Measurements from ENCODE around the gene PSME2.
A peak's percentile ranks its signal among the peaks of the same experiment; 100 is the strongest.

Gene PSME2

DNA sequence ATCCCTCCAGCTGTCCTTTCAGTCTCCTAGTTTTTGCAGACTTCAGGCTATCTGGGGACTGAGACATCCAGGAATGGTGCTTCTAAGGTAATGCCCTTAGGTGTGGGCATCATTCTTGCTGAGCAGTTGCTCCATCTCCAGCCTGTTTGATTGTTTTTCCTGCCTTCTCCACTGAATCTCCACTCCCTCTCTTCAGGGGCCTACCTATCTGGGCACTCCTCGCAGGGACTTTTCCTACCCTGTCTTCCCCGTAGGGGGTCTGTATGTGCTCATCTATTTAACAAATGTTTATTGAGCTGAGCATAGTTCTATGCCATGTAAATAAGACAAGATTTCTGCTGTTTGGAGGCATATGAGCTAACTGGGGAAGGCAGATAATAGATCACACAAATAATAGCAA, 13.4 kb downstream of the PSME2 start:
- no peak for DNase-seq

DNA sequence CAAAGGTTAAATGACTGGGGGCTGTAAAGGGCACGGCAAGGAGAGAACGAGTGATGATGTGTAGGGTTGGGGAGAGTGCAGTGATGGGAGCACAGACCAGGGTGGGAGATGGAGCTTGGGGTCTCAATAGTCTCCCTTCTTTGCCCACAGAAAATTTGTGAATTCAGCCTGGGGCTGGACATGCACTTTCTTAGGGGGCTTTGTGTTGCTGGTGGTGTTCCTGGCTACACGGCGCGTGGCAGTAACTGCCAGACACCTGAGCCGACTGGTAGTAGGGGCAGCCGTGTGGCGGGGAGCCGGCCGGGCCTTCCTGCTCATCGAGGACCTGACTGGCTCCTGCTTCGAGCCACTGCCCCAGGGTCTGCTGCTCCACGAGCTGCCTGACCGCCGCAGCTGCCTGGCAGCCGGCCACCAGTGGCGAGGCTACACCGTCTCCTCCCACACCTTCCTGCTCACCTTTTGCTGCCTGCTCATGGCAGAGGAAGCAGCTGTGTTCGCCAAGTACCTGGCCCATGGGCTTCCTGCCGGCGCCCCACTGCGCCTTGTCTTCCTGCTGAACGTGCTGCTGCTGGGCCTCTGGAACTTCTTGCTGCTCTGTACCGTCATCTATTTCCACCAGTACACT, 14.2 kb downstream of the PSME2 start:
- no peak for DNase-seq

DNA sequence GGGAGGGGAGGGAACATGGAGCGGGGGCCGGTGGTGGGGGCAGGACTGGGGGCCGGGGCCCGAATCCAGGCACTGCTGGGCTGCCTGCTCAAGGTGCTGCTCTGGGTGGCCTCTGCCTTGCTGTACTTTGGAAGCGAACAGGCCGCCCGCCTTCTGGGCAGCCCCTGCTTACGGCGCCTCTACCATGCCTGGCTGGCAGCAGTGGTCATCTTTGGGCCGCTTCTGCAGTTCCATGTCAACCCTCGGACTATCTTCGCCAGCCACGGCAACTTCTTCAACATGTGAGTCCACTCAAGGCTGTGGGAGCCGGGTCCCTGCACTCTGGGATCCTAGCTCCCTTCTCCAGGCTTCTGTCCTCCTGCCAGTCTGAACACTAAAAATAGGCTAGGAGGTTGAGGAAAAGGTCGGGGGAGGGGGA, 14.9 kb downstream of the PSME2 start:
- no peak for DNase-seq

DNA sequence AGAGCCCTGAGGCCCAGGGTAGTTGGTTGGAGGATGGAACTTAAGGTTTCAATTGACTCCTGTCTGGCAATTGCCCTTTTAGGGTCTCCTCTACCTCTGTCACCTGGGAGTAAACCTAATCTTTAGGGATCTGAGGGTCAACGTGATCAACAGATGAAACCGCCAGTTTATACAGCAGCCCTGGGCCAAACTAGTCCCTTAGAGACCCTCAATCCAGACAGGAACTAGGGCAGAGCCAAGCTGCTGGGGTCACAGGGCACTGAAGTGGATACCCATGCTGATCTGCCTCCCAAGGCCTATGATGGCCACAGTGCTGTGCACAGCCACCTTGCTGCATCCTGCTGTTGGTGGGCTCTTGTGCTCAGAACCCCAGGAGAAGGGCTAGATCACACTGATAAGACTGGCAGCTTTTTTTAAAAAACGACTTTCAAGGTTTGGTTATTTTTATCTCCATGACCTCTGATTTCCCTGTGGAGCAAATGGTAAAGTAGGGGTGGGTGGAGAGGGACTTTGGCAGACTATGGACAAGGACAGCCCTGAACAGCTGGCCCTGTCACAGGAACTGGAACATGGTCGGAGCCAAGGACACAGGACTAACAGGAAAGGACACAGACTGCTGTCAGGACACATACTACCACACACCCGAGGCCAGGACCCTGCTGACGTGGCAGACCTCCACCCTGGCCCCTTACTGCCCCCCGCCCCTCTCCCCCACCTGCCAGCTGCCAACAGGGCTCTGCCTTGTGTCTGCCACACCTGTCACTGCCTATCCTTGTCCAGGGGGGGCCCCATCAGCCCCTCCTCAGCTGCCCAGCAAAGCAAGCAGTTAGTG, 15.5 kb downstream of the PSME2 start:
- no peak for DNase-seq

DNA sequence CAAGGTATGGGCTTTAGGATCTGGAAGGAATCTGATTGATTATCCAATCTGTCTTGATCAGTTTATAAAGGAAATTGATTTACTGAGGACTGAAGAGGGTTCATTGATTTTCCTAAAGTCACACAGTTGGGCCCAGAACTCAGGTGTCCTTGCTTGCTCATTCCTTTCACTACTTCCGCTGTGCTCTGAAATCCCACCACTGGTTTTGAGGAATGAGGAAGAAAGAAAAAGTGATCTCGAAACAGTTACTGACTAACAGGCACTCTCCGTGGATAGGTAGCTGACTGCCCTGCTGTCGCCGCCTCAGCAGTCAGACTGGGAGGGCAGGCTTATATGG, 16.1 kb downstream of the PSME2 start, which contains the start of gene FITM1:
FITM1 (plus strand) TSS at position 280 of the 337 bp plus-strand sequence. CDS start 905 bp downstream, outside the sequence.
- DNase-seq = no peak

DNA sequence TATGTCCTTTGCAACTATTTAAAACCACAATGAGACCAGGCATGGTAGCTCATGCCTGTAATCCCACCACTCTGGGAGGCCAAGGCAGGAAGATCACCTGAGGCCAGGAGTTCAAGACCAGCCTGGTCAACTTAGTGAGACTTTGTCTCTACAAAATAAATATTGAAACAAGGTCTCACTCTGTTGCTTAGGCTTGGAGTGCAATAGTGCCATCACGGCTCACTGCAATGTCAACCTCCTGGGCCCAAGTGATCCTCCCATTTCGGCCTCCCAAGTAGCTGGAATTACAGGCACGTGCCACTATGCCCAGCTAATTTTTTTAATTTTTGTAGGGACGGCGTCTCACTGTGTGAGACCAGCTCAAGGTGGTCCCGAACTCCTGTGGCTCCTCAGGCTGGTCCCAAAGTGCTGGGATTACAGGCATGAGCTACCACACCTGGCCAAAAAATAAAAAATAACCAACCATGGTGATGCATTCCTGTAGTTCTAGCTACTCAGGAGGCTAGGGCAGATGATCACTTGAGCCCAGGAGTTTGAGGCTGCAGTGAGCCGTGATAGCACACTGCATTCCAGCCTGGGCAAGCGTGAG, 16.9 kb downstream of the PSME2 start:
- no peak for DNase-seq

DNA sequence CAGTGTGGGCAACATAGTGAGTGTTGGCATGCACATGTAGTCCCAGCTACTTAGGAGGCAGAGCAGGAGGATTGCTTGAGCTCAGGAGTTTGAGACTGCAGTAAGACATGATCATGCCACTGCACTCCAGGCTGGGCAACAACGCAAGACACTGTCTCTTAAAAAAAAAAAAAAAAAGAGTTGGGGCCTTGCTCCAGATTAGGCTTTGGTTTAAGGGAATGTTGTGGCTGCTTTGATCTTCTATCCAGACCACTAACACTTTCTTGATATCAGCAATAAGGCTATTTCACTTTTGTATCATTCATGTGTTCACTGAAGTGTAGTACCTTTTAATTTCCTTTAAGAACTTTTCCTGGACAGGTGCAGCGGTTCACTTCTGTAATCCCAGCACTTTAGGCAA, 18.7 kb downstream of the PSME2 start:
- DNase-seq = no peak

DNA sequence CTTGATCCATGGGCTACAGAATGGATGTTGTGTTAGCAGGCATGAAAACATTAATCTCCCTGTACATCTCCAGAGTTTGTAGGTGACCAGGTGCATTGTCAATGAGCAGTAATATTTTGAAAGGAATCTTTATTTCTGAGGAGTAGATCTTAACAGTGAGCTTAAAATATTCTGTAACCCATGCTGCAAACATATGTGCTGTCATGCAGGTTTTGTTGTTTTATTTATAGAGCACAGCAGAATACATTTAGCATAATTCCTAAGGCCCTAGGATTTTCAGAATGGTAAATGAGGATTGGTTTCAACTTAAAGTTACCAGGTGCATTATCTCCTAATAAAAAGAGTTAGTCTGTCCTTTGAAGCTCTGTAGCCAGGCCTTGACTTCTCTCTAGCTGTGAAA, 19.5 kb downstream of the PSME2 start:
- no peak for DNase-seq

DNA sequence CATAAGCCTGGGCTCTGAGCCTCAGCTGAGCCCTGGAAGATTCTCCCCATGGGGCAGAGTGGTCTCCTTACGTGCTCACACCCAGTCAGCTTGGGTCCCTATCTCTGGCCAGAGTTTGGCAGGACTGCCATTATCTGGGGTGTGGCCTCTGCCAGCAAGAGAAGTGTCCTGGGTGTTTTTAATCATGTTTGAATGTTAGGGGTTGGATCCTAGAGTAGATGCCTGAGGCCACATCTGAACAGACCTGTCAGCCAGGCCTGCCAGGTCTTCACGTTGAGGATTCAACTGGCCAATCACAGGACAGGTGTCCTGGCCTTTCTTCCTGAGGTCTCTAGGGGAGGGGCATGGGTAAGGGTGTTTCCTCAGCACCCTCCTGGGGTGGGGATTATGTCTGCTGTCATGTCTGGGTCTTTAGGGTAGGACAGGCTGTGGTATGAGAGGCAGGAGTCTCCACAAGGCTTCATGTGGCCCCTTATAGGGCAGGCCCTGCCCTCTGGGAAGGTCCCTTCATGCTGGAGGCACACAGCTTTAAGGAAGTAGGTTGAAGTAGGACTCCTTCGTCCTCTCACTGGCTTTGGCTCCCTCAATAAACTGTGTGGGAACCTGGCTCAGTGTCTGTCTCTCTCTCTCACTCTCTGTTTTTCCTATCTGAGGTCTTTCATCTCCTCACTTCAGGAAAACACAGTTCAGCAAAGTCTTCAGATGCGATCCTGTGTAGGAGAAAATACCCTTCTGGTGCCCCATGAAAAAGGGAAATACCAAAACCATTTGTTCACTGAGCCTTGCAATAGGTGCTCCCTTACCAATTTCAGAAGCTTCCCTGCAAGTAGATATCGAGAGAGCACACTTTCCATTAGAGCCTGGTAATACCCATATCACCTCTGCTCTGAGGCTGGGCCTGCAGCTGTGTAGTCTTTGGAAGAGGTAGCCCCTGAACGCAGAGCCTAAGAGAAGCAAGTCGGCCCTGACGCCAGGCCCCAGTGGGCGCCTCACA, 22.7 kb downstream of the PSME2 start:
- DNase-seq = no peak

DNA sequence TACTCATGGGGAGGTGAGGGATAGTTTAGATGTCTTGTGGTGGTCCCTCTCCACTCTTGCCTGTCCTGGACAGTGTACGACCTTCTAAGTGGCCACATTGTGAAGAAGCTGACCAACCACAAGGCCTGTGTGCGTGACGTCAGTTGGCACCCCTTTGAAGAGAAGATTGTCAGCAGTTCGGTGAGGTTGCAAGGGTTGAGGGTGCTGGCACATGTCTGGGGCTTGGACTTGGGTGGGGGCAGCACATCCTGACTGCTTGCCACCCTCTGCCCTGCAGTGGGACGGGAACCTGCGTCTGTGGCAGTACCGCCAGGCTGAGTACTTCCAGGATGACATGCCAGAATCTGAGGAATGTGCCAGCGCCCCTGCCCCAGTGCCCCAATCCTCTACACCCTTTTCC, 23.5 kb downstream of the PSME2 start:
- DNase-seq = no peak

DNA sequence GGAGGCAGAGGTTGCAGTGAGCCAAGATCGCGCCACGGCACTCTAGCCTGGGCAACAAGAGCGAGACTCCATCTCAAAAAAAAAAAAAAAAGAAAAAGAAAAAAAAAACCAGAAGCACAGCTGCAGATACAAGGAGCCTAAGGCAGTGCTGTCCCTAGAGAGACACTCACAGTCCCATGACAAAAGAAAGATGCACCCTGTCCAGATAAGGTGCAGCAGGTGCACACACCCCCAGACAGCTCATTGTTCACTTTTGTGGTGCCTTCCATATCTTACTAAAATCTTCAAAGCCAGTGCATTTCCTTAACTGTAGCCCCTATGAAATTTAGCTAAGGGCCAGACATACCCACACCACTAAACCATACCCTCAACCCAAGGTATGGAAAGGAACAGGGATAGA, 24.0 kb downstream of the PSME2 start:
- DNase-seq = no peak

DNA sequence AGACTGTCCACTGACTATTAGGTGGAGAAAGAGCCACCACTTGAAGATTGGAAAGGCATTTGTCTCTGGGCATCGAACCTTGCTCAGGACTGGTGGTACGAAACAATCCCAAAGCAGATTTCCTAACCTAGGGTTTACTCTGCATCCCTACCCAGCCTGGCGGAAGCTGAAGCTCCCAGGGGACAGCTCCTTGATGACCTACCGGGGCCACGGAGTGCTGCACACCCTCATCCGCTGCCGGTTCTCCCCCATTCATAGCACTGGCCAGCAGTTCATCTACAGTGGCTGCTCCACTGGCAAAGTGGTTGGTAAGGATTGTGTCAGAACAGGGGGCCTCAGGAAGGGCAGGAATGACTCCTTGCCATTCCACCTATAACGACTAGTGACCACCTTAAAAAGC, 25.2 kb downstream of the PSME2 start:
- DNase-seq = no peak

DNA sequence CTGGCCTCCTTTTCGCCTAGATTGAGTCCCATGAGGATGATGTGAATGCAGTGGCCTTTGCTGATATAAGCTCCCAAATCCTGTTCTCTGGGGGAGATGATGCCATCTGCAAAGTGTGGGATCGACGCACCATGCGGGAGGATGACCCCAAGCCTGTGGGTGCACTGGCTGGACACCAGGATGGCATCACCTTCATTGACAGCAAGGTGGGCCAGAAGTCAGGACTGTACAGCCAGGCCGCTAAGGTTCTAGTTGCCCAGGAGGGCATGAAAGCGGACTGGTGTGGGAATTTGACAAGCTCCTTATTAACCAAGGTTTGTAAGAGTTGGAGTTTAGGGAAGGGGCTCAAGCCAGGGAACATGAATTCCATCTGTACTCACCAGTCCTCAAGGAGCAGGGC, 26.7 kb downstream of the PSME2 start:
- DNase-seq = no peak

DNA sequence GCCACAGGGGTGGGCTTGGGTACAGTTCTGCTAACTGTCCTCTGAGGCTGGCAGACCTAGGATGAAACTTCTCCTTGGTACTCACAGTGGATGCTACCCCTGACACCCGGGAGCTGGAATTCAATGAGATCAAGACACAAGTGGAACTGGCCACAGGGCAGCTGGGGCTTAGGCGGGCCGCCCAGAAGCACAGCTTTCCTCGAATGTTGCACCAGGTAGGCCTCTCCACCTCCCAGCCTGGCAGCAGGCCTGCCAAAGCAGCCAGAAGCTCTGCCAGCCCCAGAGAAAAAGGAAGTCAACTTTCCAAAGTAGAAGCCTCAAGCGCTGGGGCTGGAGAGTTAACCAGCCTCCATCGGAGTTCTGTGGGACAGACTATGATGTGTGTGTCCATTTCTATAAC, 29.2 kb downstream of the PSME2 start:
- DNase-seq = no peak

DNA sequence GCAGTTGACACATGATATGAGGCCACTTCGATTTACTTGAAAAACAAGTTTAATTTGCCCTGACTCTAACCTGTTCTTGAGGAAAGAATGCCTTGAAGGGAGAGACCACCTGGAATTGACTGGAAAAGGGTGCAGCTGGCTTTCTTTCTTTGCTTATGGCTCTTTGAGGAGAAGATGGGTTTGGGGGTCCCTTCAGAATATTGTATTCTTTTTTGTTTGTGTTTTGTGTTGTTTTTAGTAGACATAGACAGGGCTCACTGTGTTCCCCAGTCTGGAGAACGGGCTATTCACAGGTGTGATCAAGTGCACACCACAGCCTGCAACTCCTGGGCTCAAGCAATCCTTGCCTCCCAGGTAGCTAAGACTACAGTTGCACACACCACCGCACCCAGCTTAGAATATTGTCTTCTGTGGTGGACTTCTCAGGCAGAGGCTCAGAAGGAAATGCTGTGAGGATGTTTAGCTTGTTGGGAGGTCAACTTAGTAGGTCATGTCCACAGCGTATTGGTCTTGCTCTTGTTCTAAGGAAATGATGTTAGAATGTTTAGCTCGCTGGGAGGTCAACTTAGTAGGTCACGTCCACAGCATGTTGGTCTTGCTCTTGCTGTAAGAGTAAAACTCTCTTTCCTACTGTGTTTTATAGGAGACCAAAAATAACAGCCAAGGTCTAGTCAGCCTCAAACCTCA, 30.1 kb downstream of the PSME2 start:
- no peak for DNase-seq

DNA sequence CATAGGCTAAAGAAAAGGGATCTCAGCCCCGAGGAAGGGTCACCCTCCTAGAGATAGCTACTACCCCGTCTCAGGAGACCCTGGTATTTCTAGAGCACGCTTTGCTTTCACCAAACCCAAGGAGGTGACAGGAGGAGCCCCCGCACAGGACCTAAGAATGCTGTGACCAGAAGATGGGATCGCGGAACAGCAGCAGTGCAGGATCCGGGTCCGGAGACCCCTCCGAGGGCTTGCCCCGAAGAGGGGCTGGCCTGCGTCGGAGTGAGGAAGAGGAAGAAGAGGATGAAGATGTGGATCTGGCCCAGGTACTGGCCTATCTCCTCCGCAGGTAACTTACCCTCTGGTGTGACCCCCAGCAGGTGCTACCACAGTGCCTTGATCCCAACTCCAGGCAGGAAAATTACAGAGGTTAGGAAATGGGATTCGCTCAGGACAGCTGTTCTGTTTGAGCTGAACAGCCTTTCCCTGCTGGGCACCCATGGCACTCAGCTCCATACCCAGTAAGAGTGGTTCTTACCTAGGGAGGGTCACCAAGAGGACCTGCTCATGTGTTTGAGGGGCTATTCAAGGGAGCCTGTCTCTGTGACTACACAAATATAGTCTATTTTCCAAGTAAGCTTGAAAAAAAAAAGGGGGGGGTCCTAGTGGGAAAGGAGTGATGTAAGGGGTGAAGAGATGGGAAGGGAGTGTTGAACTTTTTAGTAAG, 30.8 kb downstream of the PSME2 start:
- DNase-seq = no peak

DNA sequence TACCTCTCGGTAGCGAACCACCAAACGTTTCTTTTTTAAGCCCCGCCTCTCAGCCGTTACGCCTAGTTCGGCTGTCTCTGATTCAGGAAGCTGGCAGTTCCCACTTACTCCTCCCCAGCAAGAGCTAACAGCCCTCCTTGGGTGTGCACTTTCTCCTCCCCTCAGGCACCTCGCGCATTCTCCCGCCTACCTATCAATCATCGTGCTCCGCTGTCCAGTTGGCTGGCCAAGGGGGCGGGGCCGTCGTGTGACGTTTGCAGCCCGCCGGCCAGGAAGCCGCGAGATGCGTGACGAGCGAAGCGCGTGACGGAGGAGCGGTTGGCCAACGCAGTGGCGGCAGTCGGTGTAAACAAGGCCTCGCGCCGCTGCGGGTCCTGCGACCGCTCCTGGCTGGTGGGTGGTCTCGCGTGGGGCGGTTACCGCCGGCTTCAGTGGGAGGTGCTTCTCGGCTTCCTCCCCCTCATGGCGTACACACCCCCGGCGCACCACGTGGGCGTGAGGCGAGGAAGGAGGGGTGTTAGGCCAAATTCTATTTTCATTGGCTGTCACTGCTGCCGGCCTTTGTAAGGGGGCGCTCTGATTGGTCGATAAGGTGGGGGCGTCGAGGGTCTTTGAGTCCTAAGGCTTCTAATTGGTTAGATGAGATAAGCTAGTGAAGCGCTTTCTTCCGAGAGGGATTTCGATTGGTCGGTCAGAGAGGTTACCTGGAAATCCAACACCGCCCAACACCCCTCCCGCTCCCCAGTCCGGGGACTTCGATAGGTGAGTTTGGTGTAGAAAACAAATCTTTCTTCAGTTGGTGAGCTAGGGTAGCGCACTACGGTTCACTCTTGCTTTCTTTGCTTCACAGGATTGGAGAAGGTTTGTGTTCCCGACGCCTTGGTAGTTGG, 31.6 kb downstream of the PSME2 start, which contains the start of the genes DCAF11 and NRL:
DCAF11 (plus strand) TSS at position 246 of the 890 bp plus-strand sequence. CDS start 818 bp downstream, outside the sequence.
NRL (minus strand) TSS at position 418 of the 890 bp plus-strand sequence. CDS start 32,101 bp downstream, outside the sequence.
- DNase-seq = peak; percentile 98

DNA sequence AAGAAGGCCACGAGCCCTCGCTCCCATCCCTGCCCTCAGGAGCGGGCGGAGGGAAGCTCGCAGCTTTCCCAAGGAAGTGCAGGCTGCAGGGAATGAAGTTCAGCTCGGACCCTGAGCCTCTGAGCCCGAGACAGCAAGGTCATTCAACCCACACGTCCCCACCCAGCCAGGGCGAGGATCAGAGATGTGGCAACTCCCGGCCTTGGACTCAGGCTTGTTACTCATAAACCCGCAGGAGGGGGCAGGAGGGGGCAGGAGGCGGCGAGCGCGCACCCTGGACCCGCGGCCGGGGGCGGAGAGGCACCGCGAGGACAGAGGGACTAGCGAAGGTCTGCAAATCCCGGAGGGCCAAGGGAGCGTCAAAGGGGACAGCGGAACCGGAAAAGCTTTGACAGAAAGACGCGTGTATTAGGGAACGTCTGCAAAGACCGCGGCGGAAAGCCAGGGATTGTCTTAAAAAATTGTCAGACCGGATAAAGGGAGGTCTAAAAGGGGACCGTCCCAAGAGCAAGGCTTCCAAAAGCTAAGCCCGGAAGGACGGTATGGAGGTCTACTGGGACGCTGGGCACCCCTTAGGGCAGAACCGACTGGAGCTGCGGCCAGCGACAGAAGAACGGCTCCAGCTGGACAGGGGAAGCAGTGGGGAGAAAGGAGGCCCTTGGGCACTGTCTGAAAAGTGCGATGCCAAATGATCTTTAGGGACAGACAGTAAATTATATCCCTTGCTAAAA, 32.4 kb downstream of the PSME2 start:
- peak; percentile 83 for DNase-seq

DNA sequence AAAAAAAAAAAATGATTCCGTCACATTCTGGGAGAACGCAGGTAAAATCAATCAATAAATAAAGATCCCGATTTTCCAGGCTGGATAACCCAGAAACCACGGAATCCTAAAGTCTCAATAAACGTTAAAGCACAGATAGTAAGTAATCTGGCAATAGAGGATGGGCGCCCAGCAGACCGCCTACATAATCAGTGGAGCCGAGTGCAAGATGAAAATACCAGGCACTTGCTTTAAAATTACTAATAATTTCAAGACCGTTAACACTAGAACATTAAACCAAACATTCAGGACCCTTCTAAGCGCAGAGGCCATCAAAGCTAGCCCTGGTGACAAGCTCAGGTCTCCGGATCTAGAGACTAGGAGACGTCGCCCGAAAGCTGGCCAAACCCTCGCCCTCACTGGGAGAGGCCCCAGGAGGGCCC, 33.0 kb downstream of the PSME2 start:
- DNase-seq = no peak

DNA sequence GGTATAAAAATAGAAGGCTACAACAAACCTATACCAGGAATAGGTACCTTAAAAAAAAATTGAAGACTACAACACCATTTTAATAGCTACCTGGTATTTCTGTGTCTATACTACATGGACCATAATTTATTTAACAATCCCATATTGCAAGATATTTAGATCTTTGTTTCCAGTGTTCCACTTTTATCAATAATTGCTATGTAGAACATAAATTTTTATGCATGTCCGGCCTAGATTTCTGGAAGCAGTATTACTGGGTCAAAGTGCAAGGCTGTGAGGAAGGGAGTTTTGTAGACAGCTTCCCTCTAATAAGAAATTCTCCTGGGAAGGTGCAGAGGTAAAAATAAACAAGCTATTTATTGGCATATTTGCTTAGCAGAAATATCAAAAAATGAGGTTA, 35.9 kb downstream of the PSME2 start:
- DNase-seq = no peak
